Neural crest cell (in vitro differentiated cells): Measurements from ENCODE around the gene SEL1L3. TPM values are rescaled to one million over a fixed set of nuclear protein-coding genes. Genes with fewer than 3 reads are reported as not detected.

Experiments
- DNase-seq: peaks from one replicate; pipeline ENCODE4 v3.0.0; 2021; ENCODE audit warnings: low read depth, mixed read lengths, low spot score
- H3K27ac Mint-ChIP-seq: one replicate; pipeline ENCODE4 v1.8.0; 2021; ENCODE audit warnings: mild to moderate bottlenecking, mixed read lengths; ENCODE audit not compliant: unreplicated experiment
- H3K27me3 Mint-ChIP-seq: 2 replicates; pipeline ENCODE4 v1.8.0; 2021; ENCODE audit warnings: low read depth, mild to moderate bottlenecking, mixed read lengths
- H3K36me3 Mint-ChIP-seq: 2 replicates; pipeline ENCODE4 v1.8.0; 2021; ENCODE audit warnings: low read depth, mild to moderate bottlenecking, mixed read lengths
- H3K4me1 Mint-ChIP-seq: 2 replicates; pipeline ENCODE4 v1.8.0; 2021; ENCODE audit warnings: mixed read lengths
- H3K4me3 Mint-ChIP-seq: one replicate; pipeline ENCODE4 v1.8.0; 2021; ENCODE audit warnings: mild to moderate bottlenecking, mixed read lengths
- H3K9me3 Mint-ChIP-seq: 2 replicates; pipeline ENCODE4 v1.8.0; 2021; ENCODE audit warnings: mixed read lengths
- total RNA-seq: library from RNA; stranded (reverse); gene quantifications from 2 replicates; pipeline ENCODE4 v1.2.1, GENCODE V29; 2021
- TF ChIP-seq, protein P1 (sequence below): fragments of 200-600 bp; sonication (generic); conservative IDR thresholded peaks from 2 replicates; pipeline ENCODE4 v1.5.0; 2021; ENCODE audit warnings: antibody characterized with exemption, mild to moderate bottlenecking

SEL1L3 gene
- total RNA-seq, 1 donor from 2014 or later: 3.4 TPM

DNA sequence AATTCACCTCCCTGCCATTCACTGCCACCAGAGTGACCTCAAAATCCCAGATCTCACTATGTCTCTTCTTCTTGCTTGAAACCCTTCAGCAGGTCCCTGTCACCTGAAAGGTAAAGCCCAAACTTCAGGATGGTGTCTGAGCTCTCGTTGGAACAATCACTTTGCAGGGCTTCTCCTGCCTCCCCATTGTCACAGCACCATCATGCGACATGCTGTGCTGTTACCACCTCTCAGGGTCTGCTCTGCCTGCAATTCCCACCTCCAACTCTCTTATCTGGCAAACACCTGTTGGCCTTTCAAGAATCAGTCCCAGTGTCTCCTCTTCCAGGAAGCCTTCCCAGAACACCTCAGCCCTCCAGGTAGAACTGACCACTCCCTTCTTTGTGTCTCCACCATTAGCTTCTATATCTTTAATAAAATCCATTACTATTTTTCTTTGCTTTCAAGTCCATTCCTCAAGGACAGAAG, 46.2 kb downstream of the SEL1L3 start:
- peak overlapping the region; percentile 37 for H3K27ac Mint-ChIP-seq
- peaks cover 15% of the 10 kb centered on the region for H3K4me1 Mint-ChIP-seq
- no peaks in the 10 kb centered on the region for H3K27me3 Mint-ChIP-seq

DNA sequence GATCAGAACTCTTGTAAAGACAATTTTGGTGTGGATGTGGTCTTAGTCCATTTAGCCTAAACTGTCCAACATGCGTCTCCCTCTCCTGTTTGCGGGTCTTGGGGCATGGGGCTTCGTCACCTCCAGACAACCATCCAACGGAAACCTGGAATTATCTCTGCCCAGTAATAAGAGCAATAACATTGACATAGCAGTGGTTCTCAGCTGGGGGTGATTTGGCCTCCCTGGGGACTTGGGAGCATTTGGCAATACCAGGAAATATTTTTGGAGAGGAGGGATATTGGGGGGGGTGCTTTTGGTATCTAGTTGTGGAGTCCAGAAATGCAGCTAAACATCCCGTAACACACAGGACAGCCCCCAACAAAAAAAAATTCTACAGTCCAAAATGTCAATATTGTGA, 47.2 kb downstream of the SEL1L3 start:
- TF ChIP-seq, protein P1, sequence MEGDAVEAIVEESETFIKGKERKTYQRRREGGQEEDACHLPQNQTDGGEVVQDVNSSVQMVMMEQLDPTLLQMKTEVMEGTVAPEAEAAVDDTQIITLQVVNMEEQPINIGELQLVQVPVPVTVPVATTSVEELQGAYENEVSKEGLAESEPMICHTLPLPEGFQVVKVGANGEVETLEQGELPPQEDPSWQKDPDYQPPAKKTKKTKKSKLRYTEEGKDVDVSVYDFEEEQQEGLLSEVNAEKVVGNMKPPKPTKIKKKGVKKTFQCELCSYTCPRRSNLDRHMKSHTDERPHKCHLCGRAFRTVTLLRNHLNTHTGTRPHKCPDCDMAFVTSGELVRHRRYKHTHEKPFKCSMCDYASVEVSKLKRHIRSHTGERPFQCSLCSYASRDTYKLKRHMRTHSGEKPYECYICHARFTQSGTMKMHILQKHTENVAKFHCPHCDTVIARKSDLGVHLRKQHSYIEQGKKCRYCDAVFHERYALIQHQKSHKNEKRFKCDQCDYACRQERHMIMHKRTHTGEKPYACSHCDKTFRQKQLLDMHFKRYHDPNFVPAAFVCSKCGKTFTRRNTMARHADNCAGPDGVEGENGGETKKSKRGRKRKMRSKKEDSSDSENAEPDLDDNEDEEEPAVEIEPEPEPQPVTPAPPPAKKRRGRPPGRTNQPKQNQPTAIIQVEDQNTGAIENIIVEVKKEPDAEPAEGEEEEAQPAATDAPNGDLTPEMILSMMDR: no peak
- Mint-ChIP-seq H3K36me3 (no peaks in the 10 kb centered on the region), H3K4me3 (no peak overlapping the region), H3K4me1 (peaks cover 15% of the 10 kb centered on the region), H3K27ac (no peak overlapping the region), H3K9me3 (no peaks in the 10 kb centered on the region), H3K27me3 (no peaks in the 10 kb centered on the region)
- no peak for DNase-seq

More for the DNA sequence above, 46.2 kb downstream of the SEL1L3 start:
- DNase-seq: no peak
- H3K36me3 Mint-ChIP-seq: no peaks in the 10 kb centered on the region
- TF ChIP-seq, protein P1: no peak
- H3K4me3 Mint-ChIP-seq: no peak overlapping the region
- no peaks in the 10 kb centered on the region for H3K9me3 Mint-ChIP-seq

- no peaks in the 10 kb centered on the region for H3K9me3 Mint-ChIP-seq
- no peak overlapping the region for H3K27ac Mint-ChIP-seq
- no peaks in the 10 kb centered on the region for H3K36me3 Mint-ChIP-seq
These were observed 48.3 kb downstream of the SEL1L3 start for GRCh38 chr4:25814301-25815136.

GRCh38 chr4:25813448-25814106, 49.2 kb downstream of the SEL1L3 start:
- Mint-ChIP-seq H3K36me3 (no peaks in the 10 kb centered on the region), H3K27ac (peak overlapping the region; percentile 21), H3K27me3 (no peaks in the 10 kb centered on the region), H3K4me3 (no peak overlapping the region), H3K4me1 (peaks cover 15% of the 10 kb centered on the region), H3K9me3 (no peaks in the 10 kb centered on the region)
- TF ChIP-seq, protein P1: no peak
- DNase-seq: no peak

More at GRCh38 chr4:25814301-25815136, 48.3 kb downstream of the SEL1L3 start:
- Mint-ChIP-seq H3K27me3 (no peaks in the 10 kb centered on the region), H3K4me1 (peaks cover 15% of the 10 kb centered on the region), H3K4me3 (no peak overlapping the region)
- DNase-seq: no peak
- TF ChIP-seq, protein P1: no peak

- TF ChIP-seq, protein P1: no peak
- DNase-seq: no peak
- no peaks in the 10 kb centered on the region for H3K36me3 Mint-ChIP-seq
- no peaks in the 10 kb centered on the region for H3K9me3 Mint-ChIP-seq
- H3K27ac Mint-ChIP-seq: peak overlapping the region; percentile 14
- no peaks in the 10 kb centered on the region for H3K27me3 Mint-ChIP-seq
- H3K4me3 Mint-ChIP-seq: no peak overlapping the region
- H3K4me1 Mint-ChIP-seq: peaks cover 15% of the 10 kb centered on the region
These were observed 50.9 kb downstream of the SEL1L3 start for GRCh38 chr4:25811841-25812240.
